GM23338 (cell line): ENCODE measurements around the gene LYSMD4.

Experiments
- CREB1 ChIP-seq: fragments of 250-450 bp; sonication (Bioruptor Pico); IDR thresholded peaks from 2 replicates; pipeline ENCODE4 v1.5.0; 2020; ENCODE audit warnings: low read depth, mild to moderate bottlenecking, moderate library complexity
- CTCF ChIP-seq, 2 experiments: fragments of 200-600 bp in 1 of 2; sonication (generic) in 1 of 2; conservative IDR thresholded peaks; 2 replicates each; pipeline versions ENCODE4 v1.5.1 to v1.6.1; 2016 to 2017; ENCODE audit warnings: antibody characterized with exemption in 2 of 2, low read depth in 2 of 2, mild to moderate bottlenecking in 2 of 2, moderate library complexity in 1 of 2
- ETS1 ChIP-seq: IDR thresholded peaks from 2 replicates; pipeline ENCODE4 v1.6.1; 2016; ENCODE audit warnings: antibody characterized with exemption
- EZH2 ChIP-seq: fragments of 200-600 bp; sonication (generic); IDR thresholded peaks from one replicate; pipeline ENCODE4 v1.8.0; 2017; ENCODE audit warnings: antibody characterized with exemption, mild to moderate bottlenecking, low read depth; ENCODE audit not compliant: unreplicated experiment
- EZH2phosphoT487 ChIP-seq: fragments of 200-600 bp; sonication (generic); IDR thresholded peaks from one replicate; pipeline ENCODE4 v1.8.1; 2018; ENCODE audit warnings: antibody characterized with exemption; ENCODE audit not compliant: unreplicated experiment
- NANOG ChIP-seq: IDR thresholded peaks from 2 replicates; pipeline ENCODE4 v1.6.1; 2016; ENCODE audit warnings: antibody characterized with exemption, borderline replicate concordance
- POLR2AphosphoS5 ChIP-seq: IDR thresholded peaks from 2 replicates; pipeline ENCODE4 v1.6.1; 2016; ENCODE audit warnings: antibody characterized with exemption, low read depth
- REST ChIP-seq: IDR thresholded peaks from one replicate; pipeline ENCODE4 v1.6.1; 2018; ENCODE audit warnings: antibody characterized with exemption; ENCODE audit not compliant: unreplicated experiment
- STAT1 ChIP-seq: IDR thresholded peaks from one replicate; pipeline ENCODE4 v1.6.1; 2016; ENCODE audit warnings: antibody characterized with exemption; ENCODE audit not compliant: unreplicated experiment
- ZNF331 ChIP-seq: fragments of 250-450 bp; sonication (Bioruptor Pico); IDR thresholded peaks from 2 replicates; pipeline ENCODE4 v1.5.0; 2020; ENCODE audit warnings: low read depth, mild to moderate bottlenecking, moderate library complexity

DNA sequence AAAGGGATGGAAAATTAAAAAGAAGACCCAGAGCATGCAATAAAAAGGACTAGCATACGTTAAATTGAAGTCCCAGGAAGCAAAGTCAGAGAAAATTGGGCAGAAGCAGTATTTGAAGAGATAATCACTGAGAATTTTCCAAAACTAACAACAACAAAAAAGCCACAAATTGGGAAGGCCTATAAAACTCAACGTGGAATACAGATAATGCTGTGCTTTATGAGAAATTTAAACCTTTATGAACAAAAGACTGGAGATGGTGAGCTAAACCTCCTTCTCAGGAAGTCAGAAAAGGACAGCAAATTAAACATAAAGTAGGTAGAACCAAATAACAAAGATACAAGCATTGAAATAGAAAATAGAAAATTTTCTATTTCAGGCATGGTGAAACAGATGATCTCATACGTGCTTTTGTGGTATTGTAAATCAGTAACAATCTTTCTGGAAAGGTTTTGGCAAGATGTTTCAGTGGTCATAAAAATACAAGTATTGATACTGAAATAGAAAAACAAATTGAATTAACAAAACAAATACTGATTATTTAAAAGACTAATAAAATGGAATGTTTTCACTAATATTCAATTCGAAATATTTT is 55.6 kb downstream of the LYSMD4 start:
- TF ChIP-seq CTCF (conservative IDR thresholded peaks at IDR 0.05; ENCODE audit: low read depth in 2 of 2) (no peak), EZH2 (no peak), REST (no peak), POLR2AphosphoS5 (no peak), NANOG (no peak), CREB1 (no peak), ZNF331 (no peak), EZH2phosphoT487 (no peak), STAT1 (no peak), ETS1 (no peak)
